Fibroblast of lung (primary cell): ENCODE results near the gene KCNG2.

Experiments used
- CTCF ChIP-seq, 2 donors: IDR thresholded peaks in 1 of 2; conservative IDR thresholded peaks in 1 of 2; 1 replicate in 1 of 2; 2 replicates in 1 of 2; pipeline ENCODE4 v1.5.1; 2011 to 2012; ENCODE audit warnings: low read length in 2 of 2, control low read depth in 1 of 2, inconsistent platforms in 1 of 2, low read depth in 1 of 2, mild to moderate bottlenecking in 1 of 2
- EZH2 ChIP-seq: IDR thresholded peaks from 2 replicates; pipeline ENCODE4 v1.5.1; 2012; ENCODE audit warnings: low read length, control low read depth, mild to moderate bottlenecking; ENCODE audit errors: missing control alignments

GRCh38 chr18:79910563-79911343 is 113.0 kb downstream of the KCNG2 start:
- TF ChIP-seq CTCF (conservative IDR thresholded peaks at IDR 0.05 in 1 of 2, IDR thresholded peaks at IDR 0.05 in 1 of 2; ENCODE audit: low read depth in 1 of 2, low read length in 2 of 2): no peak
- TF ChIP-seq EZH2: no peak
